ENCODE data around the gene CIDEC. TPM values are rescaled to one million over a fixed set of nuclear protein-coding genes. Genes with fewer than 3 reads are reported as not detected.

CIDEC gene
- total RNA-seq: not detected in 2 replicates
- long read RNA-seq, partial matches to known transcripts: 0 of 1 reads
- long read RNA-seq, other reads (novel, unspliced or antisense): 1 of 1 reads

- TF ChIP-seq CTCF (IDR thresholded peaks at IDR 0.05): no peak
- Mint-ChIP-seq H3K27me3 (ENCODE audit: unreplicated experiment) (no peaks in the 10 kb centered on the region), H3K36me3 (ENCODE audit: unreplicated experiment) (no peaks in the 10 kb centered on the region), H3K9me3 (ENCODE audit: unreplicated experiment) (no peaks in the 10 kb centered on the region), H3K4me1 (ENCODE audit: unreplicated experiment) (peaks cover 17% of the 10 kb centered on the region), H3K27ac (ENCODE audit: unreplicated experiment) (no peak within 1 kb of the TSS), H3K4me3 (ENCODE audit: unreplicated experiment) (no peak within 1 kb of the TSS)
- DNase-seq (ENCODE audit: extremely low spot score, unreplicated experiment): no peak
Measured at GRCh38 chr3:9879830-9880549, at the start of gene CIDEC. TSS of gene CIDEC (minus strand) at chr3:9880253. CDS start at chr3:9878486, 1,767 bp downstream.

DNA sequence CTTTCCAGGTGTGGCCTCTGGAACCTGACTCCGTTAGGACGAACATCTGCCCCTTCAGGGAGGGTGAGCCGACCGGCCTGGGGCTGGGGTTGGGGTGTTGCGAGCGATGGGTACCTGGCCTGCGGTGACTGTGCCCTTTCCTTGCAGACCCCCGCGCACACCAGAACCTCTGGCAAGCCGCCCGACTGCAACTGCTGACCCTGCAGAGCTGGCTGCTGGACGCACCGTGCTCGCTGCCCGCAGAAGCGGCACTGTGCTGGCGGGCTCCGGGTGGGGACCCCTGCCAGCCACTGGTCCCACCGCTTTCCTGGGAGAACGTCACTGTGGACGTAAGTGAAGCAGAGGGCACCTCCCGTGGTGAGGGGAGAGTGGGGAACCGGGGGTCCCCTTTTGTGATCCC, 48.1 kb upstream of the CIDEC start:
- Mint-ChIP-seq H3K27ac (ENCODE audit: unreplicated experiment) (no peak overlapping the region), H3K4me1 (ENCODE audit: unreplicated experiment) (peaks cover 5% of the 10 kb centered on the region), H3K4me3 (ENCODE audit: unreplicated experiment) (no peak overlapping the region), H3K9me3 (ENCODE audit: unreplicated experiment) (no peaks in the 10 kb centered on the region), H3K27me3 (ENCODE audit: unreplicated experiment) (no peaks in the 10 kb centered on the region), H3K36me3 (ENCODE audit: unreplicated experiment) (peaks cover 21% of the 10 kb centered on the region)
- DNase-seq (ENCODE audit: extremely low spot score, unreplicated experiment): no peak
- TF ChIP-seq CTCF (IDR thresholded peaks at IDR 0.05): no peak

GRCh38 chr3:9918261-9919038, 38.4 kb upstream of the CIDEC start:
- no peak overlapping the region for H3K27ac Mint-ChIP-seq (ENCODE audit: unreplicated experiment)
- no peaks in the 10 kb centered on the region for H3K9me3 Mint-ChIP-seq (ENCODE audit: unreplicated experiment)
- H3K4me3 Mint-ChIP-seq (ENCODE audit: unreplicated experiment): no peak overlapping the region
- no peak for DNase-seq (ENCODE audit: extremely low spot score, unreplicated experiment)
- no peaks in the 10 kb centered on the region for H3K36me3 Mint-ChIP-seq (ENCODE audit: unreplicated experiment)
- no peak for TF ChIP-seq CTCF (IDR thresholded peaks at IDR 0.05)
- H3K27me3 Mint-ChIP-seq (ENCODE audit: unreplicated experiment): no peaks in the 10 kb centered on the region
- H3K4me1 Mint-ChIP-seq (ENCODE audit: unreplicated experiment): peaks cover 42% of the 10 kb centered on the region

- H3K9me3 Mint-ChIP-seq (ENCODE audit: unreplicated experiment): no peaks in the 10 kb centered on the region
- H3K4me1 Mint-ChIP-seq (ENCODE audit: unreplicated experiment): peaks cover 42% of the 10 kb centered on the region
- H3K4me3 Mint-ChIP-seq (ENCODE audit: unreplicated experiment): no peak overlapping the region
- no peak for TF ChIP-seq CTCF (IDR thresholded peaks at IDR 0.05)
- no peaks in the 10 kb centered on the region for H3K36me3 Mint-ChIP-seq (ENCODE audit: unreplicated experiment)
- H3K27me3 Mint-ChIP-seq (ENCODE audit: unreplicated experiment): no peaks in the 10 kb centered on the region
- H3K27ac Mint-ChIP-seq (ENCODE audit: unreplicated experiment): peak overlapping the region; percentile 89
- no peak for DNase-seq (ENCODE audit: extremely low spot score, unreplicated experiment)
Measured at GRCh38 chr3:9917820-9918219, 37.8 kb upstream of the CIDEC start.

All from osteocyte (in vitro differentiated cells).